ENCODE data around the gene ATPAF1.

DNA sequence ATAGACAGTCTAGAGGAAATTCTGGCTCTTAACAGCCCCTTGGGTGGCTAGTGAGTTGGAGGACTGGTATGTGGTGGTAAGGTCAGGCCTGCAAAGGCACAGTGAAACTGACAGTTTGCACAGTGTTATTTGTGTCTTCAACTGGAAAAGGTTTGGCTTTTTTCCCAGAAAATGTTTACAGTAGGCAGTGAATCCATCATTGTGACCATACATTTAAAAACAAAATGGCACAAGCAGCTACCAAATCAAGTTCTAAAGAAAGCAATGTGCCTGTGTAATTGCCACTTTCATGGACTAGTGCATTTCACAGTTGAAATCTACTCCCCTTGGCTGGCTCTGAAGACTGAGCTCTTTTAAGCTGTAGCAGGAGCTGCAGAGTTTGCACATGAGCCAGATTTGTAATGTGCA is 24.8 kb downstream of the ATPAF1 start:
- no peak for TF ChIP-seq POLR2A (IDR thresholded peaks at IDR 0.05; ENCODE audit: low read depth, low read length)
- TF ChIP-seq PAX5 (IDR thresholded peaks at IDR 0.05; ENCODE audit: insufficient read depth, low read length, severe bottlenecking): no peak
- no peak for TF ChIP-seq SPI1 (IDR thresholded peaks at IDR 0.05; ENCODE audit: low read depth, low read length)
- no peak for TF ChIP-seq POLR2AphosphoS5 (IDR thresholded peaks at IDR 0.05; ENCODE audit: low read depth, low read length)
- no peak for TF ChIP-seq TAF1 (IDR thresholded peaks at IDR 0.05; ENCODE audit: low read depth, low read length)

Measured in GM12891 (cell line).